LNCAP (cell line): ENCODE measurements around the gene ZNF214.

Experiments used
- TF ChIP-seq, protein P1 (sequence below): fragments of 450-650 bp; IDR thresholded peaks from 2 replicates; pipeline ENCODE4 v1.5.1; 2017; ENCODE audit warnings: mild to moderate bottlenecking

ZNF214 gene

DNA sequence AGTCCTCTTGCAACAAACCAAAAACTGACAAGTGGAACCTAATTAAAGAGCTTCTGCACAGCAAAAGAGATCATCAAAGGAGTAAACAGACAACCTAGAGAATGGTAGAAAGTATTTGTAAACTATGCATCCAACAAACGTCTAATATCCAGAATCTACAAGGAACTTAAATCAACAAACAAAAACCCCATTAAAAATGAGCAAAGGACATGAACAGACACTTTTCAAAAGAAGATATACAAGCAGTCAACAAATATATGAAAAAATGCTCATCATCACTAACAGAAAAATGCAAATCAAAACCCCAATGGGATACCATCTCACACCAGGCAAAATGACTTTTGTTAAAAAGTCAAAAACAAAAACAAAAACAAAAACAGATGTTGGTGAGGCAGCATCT, 33.7 kb downstream of the ZNF214 start:
- TF ChIP-seq, protein P1, sequence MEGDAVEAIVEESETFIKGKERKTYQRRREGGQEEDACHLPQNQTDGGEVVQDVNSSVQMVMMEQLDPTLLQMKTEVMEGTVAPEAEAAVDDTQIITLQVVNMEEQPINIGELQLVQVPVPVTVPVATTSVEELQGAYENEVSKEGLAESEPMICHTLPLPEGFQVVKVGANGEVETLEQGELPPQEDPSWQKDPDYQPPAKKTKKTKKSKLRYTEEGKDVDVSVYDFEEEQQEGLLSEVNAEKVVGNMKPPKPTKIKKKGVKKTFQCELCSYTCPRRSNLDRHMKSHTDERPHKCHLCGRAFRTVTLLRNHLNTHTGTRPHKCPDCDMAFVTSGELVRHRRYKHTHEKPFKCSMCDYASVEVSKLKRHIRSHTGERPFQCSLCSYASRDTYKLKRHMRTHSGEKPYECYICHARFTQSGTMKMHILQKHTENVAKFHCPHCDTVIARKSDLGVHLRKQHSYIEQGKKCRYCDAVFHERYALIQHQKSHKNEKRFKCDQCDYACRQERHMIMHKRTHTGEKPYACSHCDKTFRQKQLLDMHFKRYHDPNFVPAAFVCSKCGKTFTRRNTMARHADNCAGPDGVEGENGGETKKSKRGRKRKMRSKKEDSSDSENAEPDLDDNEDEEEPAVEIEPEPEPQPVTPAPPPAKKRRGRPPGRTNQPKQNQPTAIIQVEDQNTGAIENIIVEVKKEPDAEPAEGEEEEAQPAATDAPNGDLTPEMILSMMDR: no peak

DNA sequence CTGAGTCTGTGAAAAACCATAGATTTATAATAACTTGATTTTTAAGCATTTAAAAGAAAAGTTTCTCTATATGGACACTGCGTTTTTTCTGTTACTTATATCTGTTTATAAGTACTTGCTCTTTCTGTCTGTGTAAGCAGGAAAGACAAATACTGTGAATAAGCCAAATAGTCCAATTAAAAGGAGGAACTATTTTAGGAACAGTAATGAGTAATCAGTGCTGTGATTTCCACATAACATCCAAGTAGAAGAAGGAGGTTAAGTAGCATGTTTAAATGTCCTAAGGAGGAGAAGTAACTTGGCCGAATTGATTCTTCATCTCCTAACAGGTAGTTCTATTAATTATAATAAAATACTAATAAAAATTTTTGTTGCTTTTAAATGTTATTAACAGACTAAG, 40.8 kb downstream of the ZNF214 start:
- TF ChIP-seq, protein P1: no peak

DNA sequence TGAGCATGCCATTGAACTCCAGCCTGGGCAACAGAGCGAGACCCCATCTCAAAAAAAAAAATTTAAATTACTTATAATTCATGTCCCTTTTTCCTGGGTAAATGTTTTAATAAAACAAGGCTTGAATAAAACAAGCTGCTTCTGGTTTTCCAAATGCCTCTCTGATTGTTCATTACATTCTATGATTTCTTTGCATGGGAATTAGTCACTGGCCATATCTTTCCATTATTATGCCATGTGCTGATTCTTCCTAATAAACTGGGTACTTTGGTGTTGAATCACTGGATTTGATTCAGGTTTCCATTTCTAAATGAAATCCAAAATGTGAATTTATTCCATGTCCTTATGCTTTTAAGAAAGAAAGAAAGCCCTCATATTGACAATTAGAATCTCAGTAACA, 51.3 kb downstream of the ZNF214 start:
- TF ChIP-seq, protein P1: no peak

DNA sequence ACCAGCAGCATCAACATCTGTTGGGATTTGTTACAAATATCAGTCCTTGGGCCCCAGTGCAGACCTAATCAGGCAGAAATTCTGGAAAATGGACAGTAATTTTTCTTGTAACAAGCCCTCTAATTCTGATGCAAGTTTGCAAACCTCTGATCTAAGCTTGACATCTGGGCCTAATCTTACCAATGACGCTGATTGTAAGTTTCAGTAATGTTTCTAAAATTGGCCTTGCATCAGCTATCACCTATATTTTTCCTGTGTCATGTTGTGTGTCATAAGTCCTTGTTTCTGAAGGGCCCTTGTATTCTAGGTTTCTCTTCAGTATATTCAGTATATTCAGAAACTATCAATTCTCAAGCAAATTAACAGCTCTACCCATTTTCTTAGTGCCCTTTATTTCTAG, 57.5 kb downstream of the ZNF214 start:
- TF ChIP-seq, protein P1: no peak

DNA sequence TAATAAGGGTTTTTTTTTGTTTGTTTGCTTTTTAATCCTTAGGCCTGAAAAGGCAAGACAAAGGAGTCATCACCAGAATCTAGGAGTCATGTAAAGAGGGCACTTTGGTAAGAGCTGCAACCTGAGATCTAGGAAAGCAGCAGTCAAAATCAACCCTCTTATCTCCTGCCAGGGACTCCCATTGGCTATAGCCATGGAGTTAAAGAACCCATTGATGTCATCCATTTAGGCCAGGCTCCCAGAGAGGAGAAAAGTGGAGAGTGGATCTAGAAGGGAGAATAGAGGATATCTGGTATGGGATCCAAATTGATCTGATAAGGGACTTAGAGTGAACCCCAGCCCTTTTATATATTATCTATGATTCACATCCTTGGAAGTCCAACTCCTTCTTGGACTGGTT, 58.0 kb downstream of the ZNF214 start:
- TF ChIP-seq, protein P1: no peak
